SK-N-SH treated with all-trans-retinoic acid at 6 μM for 48 hours (cell line): ENCODE results near the gene ATP7B.

Experiments
- BACH2 ChIP-seq: fragments of 250-450 bp; sonication (Bioruptor Pico); IDR thresholded peaks from 2 replicates; pipeline ENCODE4 v1.9.0; 2021; ENCODE audit warnings: mild to moderate bottlenecking, borderline replicate concordance
- CSDC2 ChIP-seq: fragments of 250-450 bp; sonication (Bioruptor Pico); IDR thresholded peaks from 2 replicates; pipeline ENCODE4 v1.5.0; 2020; ENCODE audit warnings: mild to moderate bottlenecking, moderate library complexity
- CSRNP3 ChIP-seq: fragments of 250-450 bp; sonication (Bioruptor Pico); IDR thresholded peaks from 2 replicates; pipeline ENCODE4 v1.5.1; 2021; ENCODE audit warnings: mild to moderate bottlenecking, moderate library complexity
- ISL1 ChIP-seq: fragments of 250-450 bp; sonication (Bioruptor Pico); IDR thresholded peaks from 2 replicates; pipeline ENCODE4 v2.1.2; 2022; ENCODE audit warnings: mild to moderate bottlenecking, moderate library complexity
- PATZ1 ChIP-seq: fragments of 250-450 bp; sonication (Bioruptor Pico); IDR thresholded peaks from 2 replicates; pipeline ENCODE4 v1.8.0; 2020; ENCODE audit warnings: mild to moderate bottlenecking, moderate library complexity, borderline replicate concordance
- RARB ChIP-seq: fragments of 250-450 bp; sonication (Bioruptor Pico); IDR thresholded peaks from 2 replicates; pipeline ENCODE4 v1.8.0; 2021; ENCODE audit warnings: mild to moderate bottlenecking, moderate library complexity
- SNAI2 ChIP-seq: fragments of 250-450 bp; sonication (Bioruptor Pico); IDR thresholded peaks from 2 replicates; pipeline ENCODE4 v1.5.0; 2020; ENCODE audit warnings: mild to moderate bottlenecking, moderate library complexity
- TCF4 ChIP-seq: fragments of 250-450 bp; sonication (Bioruptor Pico); IDR thresholded peaks from 2 replicates; pipeline ENCODE4 v1.8.0; 2021; ENCODE audit warnings: mild to moderate bottlenecking, moderate library complexity, borderline replicate concordance
- ZC3H10 ChIP-seq: fragments of 250-450 bp; sonication (Bioruptor Pico); IDR thresholded peaks from 2 replicates; pipeline ENCODE4 v1.5.1; 2021; ENCODE audit warnings: mild to moderate bottlenecking, moderate library complexity
- ZFP3 ChIP-seq: fragments of 250-450 bp; sonication (Bioruptor Pico); IDR thresholded peaks from 2 replicates; pipeline ENCODE4 v1.5.0; 2020; ENCODE audit warnings: mild to moderate bottlenecking, moderate library complexity
- ZFP30 ChIP-seq: fragments of 450-650 bp; formaldehyde crosslinking; IDR thresholded peaks from 2 replicates; pipeline ENCODE4 v1.5.0; 2022; ENCODE audit warnings: mild to moderate bottlenecking, moderate library complexity
- TF ChIP-seq, protein P1 (sequence below): fragments of 250-450 bp; sonication (Bioruptor Pico); IDR thresholded peaks from 2 replicates; pipeline ENCODE4 v1.5.1; 2020; ENCODE audit warnings: low read depth, mild to moderate bottlenecking, moderate library complexity
- TF ChIP-seq, protein P2 (sequence below): fragments of 250-450 bp; sonication (Bioruptor Pico); IDR thresholded peaks from 2 replicates; pipeline ENCODE4 v1.5.0; 2020; ENCODE audit warnings: mild to moderate bottlenecking, moderate library complexity

DNA sequence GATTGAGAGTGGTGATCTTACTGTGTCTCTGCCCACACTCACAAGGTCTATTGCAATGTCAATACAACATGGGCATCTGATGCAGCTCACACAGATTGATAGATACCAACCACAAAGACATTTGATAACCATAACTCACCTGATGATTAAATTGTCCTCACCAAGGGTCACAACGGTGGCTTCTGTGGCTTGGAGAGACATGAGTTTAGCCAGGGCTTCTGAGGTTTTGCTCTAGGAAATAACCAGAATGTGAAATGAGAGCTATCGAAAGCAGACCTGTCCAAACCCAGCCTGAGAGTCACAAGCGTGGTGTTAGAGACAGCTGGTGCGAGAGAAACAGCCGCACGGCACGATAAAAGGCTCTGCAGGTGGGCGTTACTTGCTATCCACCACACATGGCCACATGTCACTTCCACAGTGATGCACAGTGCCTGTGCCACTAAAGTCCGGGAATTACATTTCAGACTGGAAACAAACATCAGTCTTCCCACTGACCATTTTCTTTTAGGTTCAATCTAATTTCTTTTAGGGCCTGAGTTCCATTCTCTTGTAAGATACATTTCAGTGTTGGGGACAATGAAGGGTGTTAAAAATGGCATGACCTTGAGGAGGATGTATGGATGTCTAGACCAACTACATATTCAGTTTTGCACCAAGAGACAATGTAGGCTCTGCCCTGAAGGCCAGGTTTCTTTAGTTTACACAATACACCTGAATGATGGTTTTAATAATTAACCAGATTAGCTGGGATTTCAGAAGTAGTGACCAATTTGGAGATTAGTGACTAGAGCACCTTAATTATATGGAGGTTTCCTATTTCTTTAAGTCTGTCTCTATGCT is 53.7 kb downstream of the ATP7B start:
- no peak for TF ChIP-seq SNAI2 (CRISPR knock-in tag)
- no peak for TF ChIP-seq PATZ1
- no peak for TF ChIP-seq ZFP3 (CRISPR knock-in tag)
- no peak for TF ChIP-seq ZFP30 (CRISPR knock-in tag)
- TF ChIP-seq TCF4 (CRISPR knock-in tag), result no peak
- TF ChIP-seq, protein P1, sequence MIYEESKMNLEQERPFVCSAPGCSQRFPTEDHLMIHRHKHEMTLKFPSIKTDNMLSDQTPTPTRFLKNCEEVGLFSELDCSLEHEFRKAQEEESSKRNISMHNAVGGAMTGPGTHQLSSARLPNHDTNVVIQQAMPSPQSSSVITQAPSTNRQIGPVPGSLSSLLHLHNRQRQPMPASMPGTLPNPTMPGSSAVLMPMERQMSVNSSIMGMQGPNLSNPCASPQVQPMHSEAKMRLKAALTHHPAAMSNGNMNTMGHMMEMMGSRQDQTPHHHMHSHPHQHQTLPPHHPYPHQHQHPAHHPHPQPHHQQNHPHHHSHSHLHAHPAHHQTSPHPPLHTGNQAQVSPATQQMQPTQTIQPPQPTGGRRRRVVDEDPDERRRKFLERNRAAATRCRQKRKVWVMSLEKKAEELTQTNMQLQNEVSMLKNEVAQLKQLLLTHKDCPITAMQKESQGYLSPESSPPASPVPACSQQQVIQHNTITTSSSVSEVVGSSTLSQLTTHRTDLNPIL (CRISPR knock-in tag), result no peak
- no peak for TF ChIP-seq RARB (CRISPR knock-in tag)
- no peak for TF ChIP-seq BACH2
- no peak for TF ChIP-seq ISL1 (CRISPR knock-in tag)
- TF ChIP-seq ZC3H10, result no peak
- TF ChIP-seq, protein P2, sequence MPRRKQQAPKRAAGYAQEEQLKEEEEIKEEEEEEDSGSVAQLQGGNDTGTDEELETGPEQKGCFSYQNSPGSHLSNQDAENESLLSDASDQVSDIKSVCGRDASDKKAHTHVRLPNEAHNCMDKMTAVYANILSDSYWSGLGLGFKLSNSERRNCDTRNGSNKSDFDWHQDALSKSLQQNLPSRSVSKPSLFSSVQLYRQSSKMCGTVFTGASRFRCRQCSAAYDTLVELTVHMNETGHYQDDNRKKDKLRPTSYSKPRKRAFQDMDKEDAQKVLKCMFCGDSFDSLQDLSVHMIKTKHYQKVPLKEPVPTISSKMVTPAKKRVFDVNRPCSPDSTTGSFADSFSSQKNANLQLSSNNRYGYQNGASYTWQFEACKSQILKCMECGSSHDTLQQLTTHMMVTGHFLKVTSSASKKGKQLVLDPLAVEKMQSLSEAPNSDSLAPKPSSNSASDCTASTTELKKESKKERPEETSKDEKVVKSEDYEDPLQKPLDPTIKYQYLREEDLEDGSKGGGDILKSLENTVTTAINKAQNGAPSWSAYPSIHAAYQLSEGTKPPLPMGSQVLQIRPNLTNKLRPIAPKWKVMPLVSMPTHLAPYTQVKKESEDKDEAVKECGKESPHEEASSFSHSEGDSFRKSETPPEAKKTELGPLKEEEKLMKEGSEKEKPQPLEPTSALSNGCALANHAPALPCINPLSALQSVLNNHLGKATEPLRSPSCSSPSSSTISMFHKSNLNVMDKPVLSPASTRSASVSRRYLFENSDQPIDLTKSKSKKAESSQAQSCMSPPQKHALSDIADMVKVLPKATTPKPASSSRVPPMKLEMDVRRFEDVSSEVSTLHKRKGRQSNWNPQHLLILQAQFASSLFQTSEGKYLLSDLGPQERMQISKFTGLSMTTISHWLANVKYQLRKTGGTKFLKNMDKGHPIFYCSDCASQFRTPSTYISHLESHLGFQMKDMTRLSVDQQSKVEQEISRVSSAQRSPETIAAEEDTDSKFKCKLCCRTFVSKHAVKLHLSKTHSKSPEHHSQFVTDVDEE (CRISPR knock-in tag), result no peak
- TF ChIP-seq CSRNP3, result no peak
- no peak for TF ChIP-seq CSDC2 (CRISPR knock-in tag)
